Measurements from ENCODE around the gene APBA1. TPM values are rescaled to one million over a fixed set of nuclear protein-coding genes. Genes with fewer than 3 reads are reported as not detected.

APBA1 gene
- total and polyA plus RNA-seq, 2 donors (not counting 3 experiments of a cell fraction or from before 2014, with no cell fraction given): 6.1 to 11.3 TPM

- no peak overlapping the region for H3K4me2 ChIP-seq (ENCODE audit: insufficient read depth, low read length)
- H3K27me3 ChIP-seq (ENCODE audit: control insufficient read depth in 2 of 2, insufficient read depth in 2 of 2, low read length in 2 of 2): no peaks in the 10 kb centered on the region
- H4K20me1 ChIP-seq (replicated peaks; ENCODE audit: control insufficient read depth, extremely low read depth, insufficient read depth, low read length): no peaks in the 10 kb centered on the region
- no peaks in the 10 kb centered on the region for H3K9me3 ChIP-seq (replicated peaks; ENCODE audit: control insufficient read depth, insufficient read depth, low read length)
- H3K9ac ChIP-seq (replicated peaks; ENCODE audit: extremely low read depth, insufficient read depth, low read length): no peak overlapping the region
- no peaks in the 10 kb centered on the region for H3K79me2 ChIP-seq (ENCODE audit: control insufficient read depth, insufficient read depth, low read length)
- ChIA-PET CTCF (interaction anchor here (1.2 to 1.3 kb wide), 2 partner anchors 11 to 16 kb away, joined by 3 to 5 read pairs; no protein-coding TSS in a partner anchor), POLR2A (no interaction called here)
- no peak for TF ChIP-seq CTCF (IDR thresholded peaks at IDR 0.05; ENCODE audit: extremely low read depth in 1 of 2, insufficient read depth in 1 of 2, low read depth in 1 of 2, low read length in 2 of 2)
- TF ChIP-seq GATA2 (IDR thresholded peaks at IDR 0.05; ENCODE audit: insufficient read depth, insufficient read length, low read depth, low read length): no peak
- TF ChIP-seq POLR2AphosphoS5 (IDR thresholded peaks at IDR 0.05; ENCODE audit: insufficient read depth, low read depth, low read length): no peak
- TF ChIP-seq MAX (IDR thresholded peaks at IDR 0.05; ENCODE audit: insufficient read depth, insufficient read length): no peak
- no peak for TF ChIP-seq POLR2A (IDR thresholded peaks at IDR 0.05; ENCODE audit: low read depth, low read length)
- TF ChIP-seq FOS (IDR thresholded peaks at IDR 0.05; ENCODE audit: borderline replicate concordance, insufficient read depth, low read length): no peak
- TF ChIP-seq MYC (IDR thresholded peaks at IDR 0.05; ENCODE audit: low read depth, low read length): no peak
- TF ChIP-seq EZH2 (IDR thresholded peaks at IDR 0.05; ENCODE audit: borderline replicate concordance, low read depth, low read length, severe bottlenecking): no peak
- no peak for TF ChIP-seq JUN (IDR thresholded peaks at IDR 0.05; ENCODE audit: borderline replicate concordance, insufficient read depth, insufficient read length, low read depth)
- H3K4me1 ChIP-seq (ENCODE audit: control insufficient read depth, extremely low read depth, insufficient read depth, low read length): peaks cover 19% of the 10 kb centered on the region
- H2AFZ ChIP-seq (ENCODE audit: low read depth, low read length): no peak overlapping the region
- H3K27ac ChIP-seq (ENCODE audit: insufficient read depth, low read depth, low read length): no peak overlapping the region
- intact Hi-C loops (cut with micrococcal nuclease) (no loop called here), dilution Hi-C loops (cut with MboI; ENCODE audit: extremely low pct_ligation_motif_present, low sequenced_read_pairs) (no loop called here)
- no peaks in the 10 kb centered on the region for H3K9me1 ChIP-seq (replicated peaks; ENCODE audit: control insufficient read depth, extremely low read depth, insufficient read depth, low read length)
- DNase-seq (ENCODE audit: low read depth, low spot score) (no peak), FAIRE-seq (no peak)
- H3K36me3 ChIP-seq (ENCODE audit: control insufficient read depth in 2 of 2, extremely low read depth in 1 of 2, insufficient read depth in 2 of 2, low read length in 2 of 2): peaks cover 0 to 2% of the 10 kb centered on the region in 2 experiments
- BruUV-seq (replicated peaks): no TSS peak
- no peak overlapping the region for H3K4me3 ChIP-seq (replicated peaks in 1 of 3; ENCODE audit: insufficient read depth in 1 of 3, low read depth in 1 of 3, low read length in 3 of 3)
Measured at GRCh38 chr9:69382135-69382534, 290.0 kb downstream of the APBA1 start.
